K562 (cell line): Measurements from ENCODE around the gene SCNN1B.

Experiments
- CHD2 ChIP-seq: IDR thresholded peaks from 2 replicates; pipeline ENCODE4 v1.6.1; 2011; ENCODE audit warnings: low read depth, low read length
- EZH2 ChIP-seq: IDR thresholded peaks from 2 replicates; pipeline ENCODE4 v1.6.1; 2012; ENCODE audit warnings: low read depth, mild to moderate bottlenecking, inconsistent platforms, low read length, borderline replicate concordance
- JUND ChIP-seq, 2 experiments: IDR thresholded peaks; 2 replicates in 1 of 2; 3 replicates in 1 of 2; pipeline ENCODE4 v1.6.1; 2011; ENCODE audit warnings: borderline replicate concordance in 2 of 2, low read depth in 2 of 2, low read length in 2 of 2, improper control_type of control experiment in 1 of 2, missing biosample characterization in 1 of 2, missing genetic modification characterization in 1 of 2, missing genetic modification reagents in 1 of 2
- NR1H2 ChIP-seq: sonication (generic); formaldehyde crosslinking; IDR thresholded peaks from 2 replicates; pipeline ENCODE4 v1.4.0; 2020; ENCODE audit warnings: mild to moderate bottlenecking, missing genetic modification reagents
- NRF1 ChIP-seq, 2 experiments: fragments of 450-650 bp; IDR thresholded peaks in 1 of 2; conservative IDR thresholded peaks in 1 of 2; 2 replicates each; pipeline ENCODE4 v1.6.1; 2014; ENCODE audit warnings: mild to moderate bottlenecking in 2 of 2
- ZNF407 ChIP-seq: fragments of 450-650 bp; IDR thresholded peaks from 2 replicates; pipeline ENCODE4 v1.6.1; 2016; ENCODE audit warnings: low read depth

GRCh38 chr16:23345237-23345636, 43.1 kb downstream of the SCNN1B start:
- no peak for TF ChIP-seq EZH2
- TF ChIP-seq NR1H2 (CRISPR knock-in tag): no peak
- no peak for TF ChIP-seq JUND (IDR thresholded peaks at IDR 0.05; ENCODE audit: borderline replicate concordance, low read depth, low read length)
- no peak for TF ChIP-seq JUND (tag; IDR thresholded peaks at IDR 0.05; ENCODE audit: borderline replicate concordance, low read depth, low read length)
- no peak for TF ChIP-seq CHD2
- TF ChIP-seq NRF1 (conservative IDR thresholded peaks at IDR 0.05 in 1 of 2, IDR thresholded peaks at IDR 0.05 in 1 of 2): no peak
- no peak for TF ChIP-seq ZNF407
